SHP77 (cell line): ENCODE measurements around the gene IGLL1.

ENCODE experiments used
- DNase-seq, 2 experiments: peaks; one replicate each; lab custom pipeline; 2025; lab: John Stamatoyannopoulos, UW

Gene IGLL1

DNA sequence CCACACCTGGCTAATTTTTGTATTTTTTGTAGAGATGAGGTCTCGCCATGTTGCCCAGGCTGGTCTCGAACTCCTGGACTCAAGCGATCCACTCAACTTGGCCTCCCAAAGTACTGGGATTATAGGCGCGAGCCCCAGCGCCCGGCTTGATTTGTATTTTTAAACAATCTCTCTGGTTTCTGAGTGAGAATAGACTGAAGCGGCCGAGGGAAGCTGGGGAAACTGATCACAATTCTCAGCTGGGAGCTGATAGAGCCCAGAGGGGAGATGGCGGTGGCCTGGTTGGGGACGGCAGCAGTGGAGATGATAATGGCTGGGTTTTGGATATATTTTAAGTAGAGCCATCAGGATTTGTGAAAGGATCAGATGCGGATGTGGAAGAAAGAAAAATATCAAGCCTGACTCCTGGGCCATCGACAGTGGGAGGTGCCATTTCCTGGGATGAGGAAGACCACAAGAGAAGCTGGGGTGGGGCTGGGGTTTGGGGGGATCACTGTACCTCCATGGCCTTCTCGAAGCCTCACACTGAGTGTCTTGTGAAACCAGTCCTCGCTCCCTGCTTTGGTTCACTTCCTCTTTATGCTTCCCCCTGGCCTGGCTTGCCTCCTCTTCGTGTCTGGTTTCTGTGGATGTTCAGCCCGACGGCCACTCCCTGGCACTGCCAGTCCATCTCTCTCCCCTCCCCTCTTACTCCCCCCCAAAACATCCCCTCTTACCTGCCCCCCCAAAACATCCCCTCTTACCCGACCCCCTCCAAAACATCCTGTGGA is 51.9 kb downstream of the IGLL1 start:
- DNase-seq, result no peak

DNA sequence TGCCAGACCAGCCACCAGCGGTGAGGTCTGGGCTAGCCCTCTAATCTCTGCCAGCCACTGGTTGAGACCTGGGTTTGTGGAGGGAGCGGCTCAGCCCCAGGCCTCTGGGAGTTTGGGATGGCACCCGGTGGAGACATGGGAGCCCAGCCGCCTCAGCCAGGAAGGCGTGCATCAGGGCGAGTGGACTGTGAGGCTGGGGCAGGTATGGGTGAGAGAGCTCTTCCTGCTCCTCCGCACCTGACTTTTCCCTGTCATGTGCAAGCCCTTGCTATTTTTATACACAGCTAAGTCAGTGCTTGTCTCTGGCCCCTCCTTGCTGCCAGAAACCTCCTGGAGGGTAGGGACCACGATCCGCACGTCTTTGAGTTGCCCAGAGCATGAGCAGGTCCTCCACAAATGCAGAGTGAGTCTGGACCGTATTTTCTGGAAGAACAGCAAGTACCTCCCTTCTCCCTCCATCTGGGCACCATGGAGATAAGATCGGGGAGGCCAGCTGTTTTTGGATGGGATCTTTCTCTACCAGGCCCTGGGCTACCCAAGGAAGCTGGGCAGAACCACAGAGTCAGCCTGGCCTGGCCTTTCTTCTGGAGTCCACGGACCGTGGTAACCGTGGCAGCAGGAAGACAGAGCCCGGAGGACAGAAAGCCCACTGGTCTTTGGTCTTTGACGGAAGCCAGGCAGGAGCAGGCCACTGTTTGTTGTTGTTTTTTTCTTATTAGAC is 53.3 kb downstream of the IGLL1 start:
- no peak for DNase-seq

DNA sequence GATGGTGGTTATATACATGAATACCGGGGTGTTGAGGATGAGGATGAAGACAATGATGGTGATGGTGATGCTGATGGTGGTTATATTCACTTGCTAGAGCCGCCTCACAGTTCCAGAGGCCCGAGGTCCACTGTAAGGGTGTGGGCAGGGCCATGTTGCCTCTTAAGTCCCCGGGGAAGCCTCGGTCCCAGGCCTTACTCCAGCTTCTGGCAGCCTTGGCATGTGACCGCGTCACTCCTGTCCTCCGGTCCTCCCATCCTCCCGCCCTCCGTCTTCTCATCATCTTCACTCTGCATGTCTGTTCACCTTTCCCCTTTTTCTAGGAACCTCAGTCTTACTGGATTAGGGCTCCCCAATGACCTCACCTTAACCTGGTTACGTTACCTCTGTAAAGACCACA is 54.6 kb downstream of the IGLL1 start:
- no peak for DNase-seq

DNA sequence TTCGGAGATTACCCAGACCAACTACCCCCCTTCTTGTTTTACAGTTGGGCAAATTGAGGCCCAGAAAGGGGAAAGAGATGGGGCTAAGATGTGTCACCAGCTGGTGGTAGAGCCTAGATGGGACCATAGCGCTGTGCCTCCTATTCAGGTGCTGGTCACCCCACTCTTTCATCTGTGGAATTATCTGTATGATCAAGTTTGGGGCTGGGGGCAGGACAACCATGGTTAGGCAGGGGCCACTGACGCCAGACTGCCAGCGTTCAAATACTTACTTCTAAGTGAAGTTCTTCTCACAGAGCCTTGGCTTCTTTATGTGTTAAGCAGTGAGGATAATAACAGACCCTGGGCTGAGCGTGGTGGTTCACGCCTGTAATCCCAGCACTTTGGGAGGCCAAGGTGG is 55.9 kb downstream of the IGLL1 start:
- DNase-seq, result no peak

DNA sequence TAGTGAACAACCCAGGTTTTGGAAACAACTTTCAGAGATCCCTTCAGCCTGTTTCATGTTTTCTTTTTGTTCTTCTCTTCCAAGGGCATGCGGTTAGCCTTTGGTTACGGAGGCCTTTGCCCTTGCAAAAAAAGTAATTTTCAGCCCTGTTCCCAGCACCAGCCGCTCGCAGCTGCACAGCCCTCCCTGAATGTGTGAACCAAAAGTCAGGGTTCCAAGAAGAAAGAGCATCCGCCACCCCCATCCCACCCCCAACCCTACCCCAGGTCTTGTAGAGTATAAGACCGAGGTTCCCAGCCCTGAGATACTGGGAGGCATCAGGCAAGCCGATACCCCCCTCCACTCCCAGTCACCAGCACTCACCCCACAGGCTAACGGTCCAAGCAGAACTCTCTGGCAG is 56.4 kb downstream of the IGLL1 start:
- no peak for DNase-seq
